HepG2 (cell line): Measurements from ENCODE around the gene AHCY. TPM values are rescaled to one million over a fixed set of nuclear protein-coding genes. Genes with fewer than 3 reads are reported as not detected.

Experiments used
- ATAC-seq: fragments of 200-7000 bp; cut with Tn5 transposase; 3 replicates; pipeline ENCODE4 v1.9.1; 2020; ENCODE audit warnings: mild to moderate bottlenecking, moderate library complexity
- BruUV-seq: library from RNA; stranded (reverse); fragments of 400-500 nt; replicated peaks from 2 replicates; lab custom pipeline; 2021; lab: Mats Ljungman, UMichigan
- CTCF ChIA-PET: fragments of 300-600 bp; formaldehyde crosslinking; extraction: SDS; loops from one replicate; lab custom pipeline; 2021; ENCODE audit warnings: low total read pairs, inconsistent platforms, low intra/inter-chr PET ratio; lab: Yijun Ruan, JAX
- POLR2A ChIA-PET: fragments of 350-600 bp; sonication (Branson Sonifier 250); formaldehyde crosslinking; loops from one replicate; lab custom pipeline; 2020; ENCODE audit warnings: antibody characterized with exemption, inconsistent platforms; lab: Yijun Ruan, JAX
- DNase-seq: peaks from one replicate; pipeline ENCODE4 v3.0.0-alpha.2; 2015; ENCODE audit warnings: low spot score
- FAIRE-seq: peaks from 3 replicates; lab custom pipeline; 2011; peaks lifted over from hg19 to GRCh38; lab: Jason Lieb, UNC
- H2AFZ ChIP-seq: one replicate; pipeline ENCODE4 v1.6.1; 2011; ENCODE audit warnings: low read length, inconsistent platforms
- H3K27ac ChIP-seq: fragments of 300-600 bp; 3 replicates; pipeline ENCODE4 v1.8.0; 2011; ENCODE audit warnings: mixed run types, mild to moderate bottlenecking, mixed read lengths, low read length, inconsistent platforms; ENCODE audit not compliant: insufficient read depth; ENCODE audit errors: extremely low read length
- H3K27me3 ChIP-seq, 2 experiments: fragments of 200-600 bp in 1 of 2; 2 replicates in 1 of 2; 3 replicates in 1 of 2; pipeline versions ENCODE4 v1.6.0 to v1.8.0; 2011; ENCODE audit warnings: low read length in 2 of 2, mild to moderate bottlenecking in 2 of 2, moderate library complexity in 2 of 2, inconsistent platforms in 1 of 2; ENCODE audit not compliant: insufficient read depth in 2 of 2, control insufficient read depth in 1 of 2
- H3K36me3 ChIP-seq, 2 experiments: fragments of 200-600 bp in 1 of 2; replicated peaks in 1 of 2; 2 replicates in 1 of 2; 3 replicates in 1 of 2; pipeline versions ENCODE4 v1.5.1 to v1.8.0; 2011; ENCODE audit warnings: low read length in 2 of 2, inconsistent platforms in 1 of 2; ENCODE audit not compliant: insufficient read depth in 2 of 2, control insufficient read depth in 1 of 2
- H3K4me1 ChIP-seq: 2 replicates; pipeline ENCODE4 v1.5.1; 2012; ENCODE audit warnings: low read length, inconsistent platforms; ENCODE audit not compliant: insufficient read depth
- H3K4me2 ChIP-seq: 2 replicates; pipeline ENCODE4 v1.6.0; 2011; ENCODE audit warnings: low read depth, low read length, inconsistent platforms
- H3K4me3 ChIP-seq, 3 experiments: fragments of 200-600 bp in 1 of 3; sonication (generic), shearing (Covaris generic) in 1 of 3; replicated peaks in 1 of 3; 2 replicates each; pipeline ENCODE4 v1.5.1; 2011 to 2016; ENCODE audit warnings: low read length in 3 of 3, inconsistent platforms in 2 of 3, low read depth in 2 of 3, mild to moderate bottlenecking in 2 of 3, control low read depth in 1 of 3, mixed read lengths in 1 of 3; ENCODE audit not compliant: insufficient read depth in 1 of 3
- H3K79me2 ChIP-seq: one replicate; pipeline ENCODE4 v1.6.1; 2011; ENCODE audit warnings: low read length, inconsistent platforms; ENCODE audit not compliant: insufficient read depth
- H3K9ac ChIP-seq: 2 replicates; pipeline ENCODE4 v1.6.0; 2011; ENCODE audit warnings: mild to moderate bottlenecking, low read depth, low read length, inconsistent platforms; ENCODE audit not compliant: insufficient read depth
- H3K9me3 ChIP-seq: 2 replicates; pipeline ENCODE4 v1.5.1; 2012; ENCODE audit warnings: mild to moderate bottlenecking, low read length
- H4K20me1 ChIP-seq: 2 replicates; pipeline ENCODE4 v1.6.0; 2011; ENCODE audit warnings: inconsistent platforms, mild to moderate bottlenecking, low read length, moderate library complexity; ENCODE audit not compliant: insufficient read depth
- FOXK1 ChIP-seq: sonication (generic); formaldehyde crosslinking; IDR thresholded peaks from 2 replicates; pipeline ENCODE4 v1.4.0; 2020; ENCODE audit warnings: low read depth, missing genetic modification reagents, borderline replicate concordance
- IRF2 ChIP-seq: IDR thresholded peaks from 2 replicates; pipeline ENCODE4 v1.6.1; 2018; ENCODE audit warnings: missing genetic modification reagents, missing compliant biosample characterization
- ZBTB25 ChIP-seq: IDR thresholded peaks from 2 replicates; pipeline ENCODE4 v1.6.1; 2018; ENCODE audit warnings: missing genetic modification reagents
- ZNF121 ChIP-seq: sonication (generic); formaldehyde crosslinking; IDR thresholded peaks from 2 replicates; pipeline ENCODE4 v1.5.0; 2020; ENCODE audit warnings: mild to moderate bottlenecking, missing genetic modification reagents
- WGBS: methylation state at CpG from one replicate; pipeline ENCODE4 v1.1.6; 2017; ENCODE audit warnings: low lambda C conversion rate; 5-methylcytosine and 5-hydroxymethylcytosine counted together
- in situ Hi-C: cut with HindIII; loops from 2 replicates; pipeline ENCODE4 v1.10.0; 2017; ENCODE audit warnings: low pct_unique_long_range_greater_than_20kb; ENCODE audit not compliant: extremely low pct_ligation_motif_present
- intact Hi-C: fragments of 100-400 bp; cut with micrococcal nuclease; formaldehyde crosslinking; loops from one replicate; pipeline ENCODE4 v1.10.0; 2022; ENCODE audit not compliant: unreplicated experiment
- polyA plus RNA-seq, 8 experiments: library from polyadenylated mRNA; depleted of rRNA in 3 of 8; stranded (reverse) in 7 of 8; unstranded in 1 of 8; fragments of >200 nt; fragmentation: Illumina TruSeq in 4 of 8; extraction: Trizol in 4 of 8; gene quantifications; 2 replicates each; pipeline versions ENCODE4 v1.2.1 to v1.2.3, GENCODE V29; 2011 to 2016; ENCODE audit warnings: low read depth in 4 of 8, missing spikeins in 1 of 8, mixed read lengths in 1 of 8; ENCODE audit not compliant: insufficient read depth in 1 of 8
- total RNA-seq, 5 experiments: library from RNA; depleted of rRNA; stranded (reverse); fragments of >200 nt; fragmentation: Illumina TruSeq; extraction: Trizol; gene quantifications; 2 replicates each; pipeline ENCODE4 v1.2.3, GENCODE V29; 2016; ENCODE audit warnings: low read depth in 1 of 5

The AHCY gene
- total and polyA plus RNA-seq, 2 of the 13 experiments (the other 11 are each of a cell fraction or from before 2014, with no cell fraction given), result 407 to 419 TPM

- TF ChIP-seq IRF2 (CRISPR knock-in tag) (no peak), FOXK1 (no peak)
Measured at GRCh38 chr20:34260208-34260942, 42.8 kb downstream of the AHCY start (continued).

GRCh38 chr20:34256629-34257124 is 46.5 kb downstream of the AHCY start:
- CTCF ChIA-PET, result no interaction called here
- TF ChIP-seq ZNF121 (CRISPR knock-in tag) (0 out of 2 replicates have a peak, but pooled peaks have one; percentile 30), ZBTB25 (no peak)
- ATAC-seq (no peak), FAIRE-seq (no peak), DNase-seq (no peak)
- intact Hi-C loops (loop anchor here (5.0 kb wide), 1 partner anchor 216 kb away; no protein-coding TSS in a partner anchor), in situ Hi-C loops (no loop called here)
- Histone ChIP-seq H3K9me3 (no peaks in the 10 kb centered on the region), H3K9ac (no peak overlapping the region), H3K27ac (no peak overlapping the region), H3K36me3 (no peaks in the 10 kb centered on the region), H3K79me2 (no peaks in the 10 kb centered on the region), H3K4me3 (no peak overlapping the region), H4K20me1 (no peaks in the 10 kb centered on the region), H3K4me2 (no peak overlapping the region), H3K4me1 (peaks cover 22% of the 10 kb centered on the region), H3K27me3 (no peaks in the 10 kb centered on the region), H2AFZ (no peak overlapping the region)
- no TSS peak for BruUV-seq
- 93% methylated on average over 5 of the region's 5 CpGs for WGBS
- POLR2A ChIA-PET, result interaction anchor here (1.2 to 1.6 kb wide), 2 partner anchors 259 to 266 kb away, joined by 3 read pairs; partner anchors contain the start of gene DYNLRB1
